Measurements from ENCODE around the gene TSPAN9.

Gene TSPAN9

DNA sequence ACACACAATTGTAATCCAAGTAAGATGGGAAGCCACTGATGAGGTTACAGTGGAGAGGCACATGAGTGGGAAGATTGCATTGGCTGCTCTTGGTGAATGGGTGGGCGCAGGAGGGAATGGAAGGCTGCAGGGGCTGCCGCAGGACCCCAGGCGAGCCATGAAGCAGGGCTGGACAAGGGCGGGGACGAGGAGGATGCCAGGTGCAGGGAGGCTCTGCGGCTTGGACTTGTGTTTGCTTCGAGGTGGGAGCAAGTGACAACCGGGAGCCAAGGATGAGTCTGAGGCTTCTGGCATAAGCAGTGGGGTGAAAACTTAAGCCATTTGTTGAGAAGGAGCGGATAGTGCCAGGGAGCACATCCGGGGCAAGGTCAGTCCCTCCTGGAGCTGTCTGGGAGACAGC is 115.0 kb downstream of the TSPAN9 start:
- no peak overlapping the region for H3K4me3 ChIP-seq (ENCODE audit: low read depth, low read length)
- TF ChIP-seq CTCF (IDR thresholded peaks at IDR 0.05; ENCODE audit: borderline replicate concordance, insufficient read depth, low read depth, low read length), result no peak

GRCh38 chr12:3193131-3193530 is 116.0 kb downstream of the TSPAN9 start:
- TF ChIP-seq CTCF (IDR thresholded peaks at IDR 0.05; ENCODE audit: borderline replicate concordance, insufficient read depth, low read depth, low read length), result no peak
- H3K4me3 ChIP-seq (ENCODE audit: low read depth, low read length), result no peak overlapping the region

- no peak overlapping the region for H3K4me3 ChIP-seq (ENCODE audit: low read depth, low read length)
- no peak for TF ChIP-seq CTCF (IDR thresholded peaks at IDR 0.05; ENCODE audit: borderline replicate concordance, insufficient read depth, low read depth, low read length)
Measured at GRCh38 chr12:3193755-3194154, 116.6 kb downstream of the TSPAN9 start.

GRCh38 chr12:3195337-3195736 is 118.2 kb downstream of the TSPAN9 start:
- no peak for TF ChIP-seq CTCF (IDR thresholded peaks at IDR 0.05; ENCODE audit: borderline replicate concordance, insufficient read depth, low read depth, low read length)
- H3K4me3 ChIP-seq (ENCODE audit: low read depth, low read length), result no peak overlapping the region

GRCh38 chr12:3195859-3196483 is 118.8 kb downstream of the TSPAN9 start:
- no peak for TF ChIP-seq CTCF (IDR thresholded peaks at IDR 0.05; ENCODE audit: borderline replicate concordance, insufficient read depth, low read depth, low read length)
- H3K4me3 ChIP-seq (ENCODE audit: low read depth, low read length), result no peak overlapping the region

- no peak overlapping the region for H3K4me3 ChIP-seq (ENCODE audit: low read depth, low read length)
- no peak for TF ChIP-seq CTCF (IDR thresholded peaks at IDR 0.05; ENCODE audit: borderline replicate concordance, insufficient read depth, low read depth, low read length)
Measured at GRCh38 chr12:3196488-3196887, 119.3 kb downstream of the TSPAN9 start.

- H3K4me3 ChIP-seq (ENCODE audit: low read depth, low read length), result no peak overlapping the region
- TF ChIP-seq CTCF (IDR thresholded peaks at IDR 0.05; ENCODE audit: borderline replicate concordance, insufficient read depth, low read depth, low read length), result no peak
Measured at GRCh38 chr12:3197131-3197818, 120.1 kb downstream of the TSPAN9 start.
